RPMI8226 (cell line): Measurements from ENCODE around the gene MYL9.
A peak's percentile ranks its signal among the peaks of the same experiment; 100 is the strongest.
"Not testable (repeated sequence)": the region's sequence is repeated elsewhere in the genome, so short reads cannot be mapped to it uniquely, and the experiment has no call there.

Experiments used
- DNase-seq: peaks from one replicate; pipeline ENCODE4 v3.0.0-alpha.2; 2015

Gene MYL9

GRCh38 chr20:36541227-36541767 lies at the start of gene MYL9:
Gene MYL9 (plus strand): TSS chr20:36541519. CDS start chr20:36544885, 3,366 bp downstream.
- DNase-seq, result no peak

DNA sequence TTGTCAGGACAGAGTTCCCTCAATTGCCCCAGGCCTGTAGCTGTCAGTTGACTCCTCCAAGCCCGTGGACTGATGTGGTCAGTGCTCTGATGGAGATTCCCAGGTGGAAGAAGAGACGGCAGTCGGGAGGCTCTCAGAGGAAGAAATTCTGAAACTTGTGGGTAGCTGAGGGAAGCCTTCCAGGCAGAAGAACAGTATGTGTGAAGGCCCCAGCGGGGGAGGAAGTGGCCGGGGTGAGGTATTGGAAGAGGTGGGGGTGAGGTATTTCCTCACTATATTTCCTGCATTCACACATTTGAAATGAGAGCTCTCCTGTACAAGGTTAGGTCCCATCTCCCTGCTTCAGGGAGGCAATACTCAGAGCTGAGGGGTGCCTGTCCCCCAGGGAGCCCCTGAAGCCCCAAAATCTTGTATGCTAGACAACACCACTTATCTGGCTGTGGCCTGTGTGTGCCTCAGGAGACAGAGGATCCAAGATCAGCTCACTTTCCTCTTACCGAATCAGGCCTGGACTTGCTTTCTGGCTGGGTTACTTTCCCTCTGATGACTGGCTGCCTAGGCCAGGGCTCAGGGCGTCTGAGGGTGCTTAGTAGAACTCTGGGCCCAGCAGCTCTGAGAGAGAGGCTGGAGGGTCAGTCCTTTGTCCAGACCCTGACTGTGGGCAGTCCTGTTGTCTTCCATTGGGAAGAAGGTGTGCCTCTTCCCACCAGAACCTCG lies 49.3 kb upstream of the MYL9 start:
- DNase-seq, result no peak

GRCh38 chr20:36493051-36493800 lies 48.1 kb upstream of the MYL9 start:
- DNase-seq, result peak; percentile 13

DNA sequence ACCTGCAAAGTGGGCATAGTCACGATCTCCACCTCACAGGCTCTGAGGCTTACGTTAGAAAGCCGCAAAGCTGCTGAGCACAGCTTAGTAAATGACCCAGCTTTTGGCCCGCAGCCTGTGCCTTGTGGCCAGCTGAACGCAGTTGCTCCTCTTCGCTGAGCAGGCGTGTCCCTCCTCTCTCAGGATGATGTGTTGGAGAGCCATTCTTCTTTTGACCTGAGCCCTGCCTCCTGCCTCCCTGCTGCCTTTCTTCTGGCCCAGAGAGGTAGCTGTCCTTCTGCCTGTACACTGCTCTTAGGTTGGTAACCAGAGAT lies 47.6 kb upstream of the MYL9 start:
- DNase-seq, result peak; percentile 20

GRCh38 chr20:36496707-36497669 lies 44.3 kb upstream of the MYL9 start:
- no peak for DNase-seq

- no peak for DNase-seq
Measured at GRCh38 chr20:36497856-36498255, 43.5 kb upstream of the MYL9 start.

- no peak for DNase-seq
Measured at GRCh38 chr20:36498386-36499179, 42.7 kb upstream of the MYL9 start.

DNA sequence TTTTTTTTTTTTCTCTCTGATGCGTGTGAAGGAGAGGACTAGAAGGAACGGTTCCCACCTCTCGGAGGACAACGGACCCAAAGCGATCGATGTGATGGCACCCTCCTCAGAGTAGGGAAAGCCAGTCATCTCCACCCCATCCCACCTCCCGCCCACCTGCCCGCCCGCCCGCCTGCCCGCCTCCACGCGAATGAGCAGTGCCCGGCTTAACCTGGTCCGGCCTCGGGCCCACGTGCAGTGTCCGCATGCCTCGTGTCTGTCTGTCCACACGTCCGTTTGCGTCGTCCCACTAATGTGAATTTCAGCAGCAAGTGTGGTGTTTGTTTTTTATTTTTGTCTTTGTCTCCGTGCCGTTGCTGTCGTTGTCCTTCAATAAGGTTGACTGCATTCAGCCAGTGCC lies 42.1 kb upstream of the MYL9 start:
- DNase-seq, result no peak

DNA sequence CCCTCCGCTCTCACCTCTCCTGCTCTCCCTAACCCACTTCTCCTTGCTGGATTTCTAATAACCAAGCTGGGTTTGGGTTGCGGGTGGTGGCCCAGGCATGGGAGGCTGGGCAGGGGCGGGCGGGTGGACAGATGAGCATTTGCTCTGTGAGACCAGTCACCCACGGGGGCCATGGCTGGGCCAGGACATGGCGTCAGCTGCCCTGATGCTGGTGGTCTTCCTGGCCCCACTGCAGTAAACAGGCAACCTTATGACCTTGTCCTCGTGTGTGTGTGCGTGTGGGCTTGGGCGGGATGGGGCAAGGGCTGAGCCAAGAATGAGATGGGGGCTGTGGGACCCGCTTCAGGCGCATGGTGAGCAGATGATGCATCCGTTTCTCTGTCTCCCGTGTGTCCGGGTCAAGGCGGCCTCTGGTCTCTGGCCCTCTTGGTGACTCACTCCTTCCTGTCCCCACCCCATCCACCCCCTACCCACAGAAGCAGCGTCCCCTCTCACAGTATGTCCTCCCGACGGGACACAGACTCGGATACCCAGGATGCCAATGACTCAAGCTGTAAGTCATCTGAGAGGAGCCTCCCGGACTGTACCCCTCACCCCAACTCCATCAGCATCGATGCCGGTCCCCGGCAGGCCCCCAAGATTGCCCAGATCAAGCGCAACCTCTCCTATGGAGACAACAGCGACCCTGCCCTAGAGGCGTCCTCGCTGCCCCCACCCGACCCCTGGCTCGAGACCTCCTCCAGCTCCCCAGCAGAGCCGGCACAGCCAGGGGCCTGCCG lies 41.4 kb upstream of the MYL9 start:
- DNase-seq, result no peak

GRCh38 chr20:36501367-36502006 lies 39.8 kb upstream of the MYL9 start:
- DNase-seq, result no peak

GRCh38 chr20:36504295-36504694 lies 37.0 kb upstream of the MYL9 start:
- no peak for DNase-seq

DNA sequence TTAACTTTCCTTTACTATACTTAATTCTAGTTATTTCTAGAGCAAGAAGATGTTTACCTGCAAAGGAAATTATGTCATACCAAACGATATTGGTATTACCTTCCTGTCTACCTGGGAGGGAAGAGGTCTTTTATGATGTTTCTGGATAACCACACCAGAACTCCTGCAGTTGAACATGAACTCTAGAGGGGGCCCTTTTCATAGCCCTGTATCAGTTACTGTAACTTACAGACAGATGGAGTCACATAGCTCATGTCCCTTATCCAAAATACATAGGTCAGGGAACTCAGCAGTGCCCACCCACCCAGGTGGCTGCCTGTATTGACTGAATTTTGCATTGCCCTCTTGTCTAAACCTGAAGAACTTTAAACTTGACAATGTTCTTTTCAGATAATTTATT lies 35.1 kb upstream of the MYL9 start:
- DNase-seq, result peak; percentile 49

DNA sequence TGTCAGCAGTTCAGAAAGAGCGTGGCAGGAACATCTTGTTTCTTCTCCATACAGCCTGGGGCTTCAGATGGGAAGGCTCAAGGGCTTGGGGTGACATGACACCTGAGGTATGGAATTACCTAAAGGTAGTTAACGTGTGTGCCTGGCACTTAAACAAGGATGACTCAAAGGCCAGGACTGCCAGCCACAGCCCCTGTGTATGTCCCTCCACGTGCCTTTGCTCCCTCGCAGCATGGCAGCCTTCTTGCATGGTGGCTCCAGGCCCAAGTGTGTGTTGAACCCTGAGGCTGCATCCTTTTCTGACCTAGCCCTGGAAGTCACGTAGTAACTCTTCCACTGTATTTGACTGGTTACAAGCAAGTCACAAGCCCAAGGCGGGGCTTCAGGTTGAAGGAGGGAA lies 33.6 kb upstream of the MYL9 start:
- DNase-seq, result no peak

DNA sequence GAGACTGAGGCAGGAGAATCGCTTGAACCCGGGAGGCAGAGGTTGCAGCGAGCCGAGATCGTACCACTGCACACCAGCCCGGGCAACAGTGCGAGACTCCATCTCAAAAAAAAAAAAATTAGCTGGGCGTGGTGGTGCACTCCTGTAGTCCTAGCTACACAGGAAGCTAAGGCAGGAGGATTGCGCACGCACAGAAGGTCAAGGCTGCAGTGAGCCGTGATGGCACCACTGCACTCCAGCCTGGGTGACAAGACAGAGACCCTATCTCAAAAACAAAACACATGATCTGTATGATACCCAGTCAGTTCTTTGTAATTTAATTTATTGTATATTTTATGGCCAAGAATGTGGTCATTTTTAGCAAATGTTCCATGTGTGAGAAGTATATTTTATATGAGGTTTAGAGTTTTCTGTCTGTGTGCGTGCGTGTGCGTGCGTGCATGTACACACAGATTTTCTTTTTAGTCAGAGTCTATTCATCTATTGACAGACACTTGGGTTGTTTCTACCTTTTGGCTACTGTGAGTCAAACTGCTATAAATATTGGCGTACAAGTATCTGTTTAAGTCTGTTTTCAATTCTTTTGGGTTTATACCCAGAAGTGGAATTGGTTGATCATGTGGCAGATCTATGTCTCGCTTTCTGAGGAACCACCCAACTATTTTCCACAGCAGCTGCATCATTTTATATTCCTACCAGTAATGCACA lies 22.2 kb upstream of the MYL9 start:
- DNase-seq, result no peak

- no peak for DNase-seq
Measured at GRCh38 chr20:36519944-36520343, 21.4 kb upstream of the MYL9 start.

- DNase-seq, result no peak
Measured at GRCh38 chr20:36521526-36521925, 19.8 kb upstream of the MYL9 start.

DNA sequence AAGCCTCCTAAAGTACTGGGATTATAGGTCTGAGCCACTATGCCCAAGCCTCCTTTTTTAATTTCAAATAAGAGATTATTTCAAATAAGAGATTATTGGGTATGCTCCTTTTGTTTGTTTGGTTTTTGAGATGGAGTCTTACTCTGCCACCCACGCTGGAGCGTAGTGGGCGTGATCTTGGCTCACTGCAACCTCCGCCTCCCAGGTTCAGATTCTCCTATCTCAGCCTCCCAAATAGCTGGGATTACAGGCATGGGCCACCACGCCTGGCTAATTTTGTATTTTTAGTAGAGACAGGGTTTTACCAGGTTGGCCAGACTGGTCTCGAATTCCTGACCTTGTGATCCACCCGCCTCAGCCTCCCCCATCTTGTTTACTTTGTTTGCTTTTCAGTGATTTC lies 18.9 kb upstream of the MYL9 start:
- DNase-seq, result not testable (repeated sequence)

DNA sequence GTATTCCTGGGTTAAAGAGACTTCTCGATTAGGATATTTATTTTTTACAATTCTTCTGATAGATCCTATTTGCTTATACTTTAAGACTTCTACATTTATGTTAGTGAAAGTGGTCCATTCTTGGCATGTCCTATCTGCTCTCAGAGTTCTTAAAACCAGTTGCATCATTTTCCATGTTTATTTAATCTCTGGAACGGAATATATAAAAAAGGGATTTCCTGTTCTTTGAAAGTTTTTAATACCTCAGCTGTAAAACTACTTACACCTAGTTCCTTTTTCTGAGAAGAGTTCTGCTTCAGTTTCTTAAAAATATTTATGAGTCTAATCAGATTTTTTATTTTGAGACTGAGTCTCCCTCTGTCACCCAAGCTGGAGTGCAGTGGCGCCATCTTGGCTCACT lies 18.0 kb upstream of the MYL9 start:
- DNase-seq, result no peak

- DNase-seq, result no peak
Measured at GRCh38 chr20:36525620-36526365, 15.5 kb upstream of the MYL9 start.
